Measurements from ENCODE around the gene CSTB.

GRCh38 chr21:43727519-43728153, 48.5 kb downstream of the CSTB start:
- TF ChIP-seq CTCF (conservative IDR thresholded peaks at IDR 0.05; ENCODE audit: low read depth, low read length), result peak; percentile 58
- TF ChIP-seq EZH2 (IDR thresholded peaks at IDR 0.05; ENCODE audit: low read length, unreplicated experiment), result no peak
